ENCODE results near the gene RPL37A. TPM values are rescaled to one million over a fixed set of nuclear protein-coding genes. Genes with fewer than 3 reads are reported as not detected.

RPL37A gene
- total RNA-seq, 1 donor from 2014 or later = 2,984 TPM

DNA sequence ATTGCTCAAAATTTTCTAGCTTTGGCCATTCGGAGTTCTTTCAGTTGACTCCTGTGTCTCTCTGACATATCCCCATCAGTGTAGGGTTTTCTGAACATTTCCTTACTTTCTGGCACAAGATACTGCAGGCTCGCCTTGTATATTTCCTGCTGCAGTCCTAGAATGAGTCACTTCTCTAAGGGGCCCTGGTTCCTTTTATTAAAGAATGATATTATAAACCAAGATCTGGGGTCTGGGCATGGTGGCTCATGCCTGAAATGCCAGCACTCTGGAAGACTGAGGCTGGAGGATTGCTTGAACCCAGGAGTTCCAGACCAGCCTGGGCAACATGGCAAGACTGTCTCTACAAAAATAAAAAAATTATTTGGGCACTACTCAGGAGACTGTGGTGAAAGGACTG is 3.0 kb upstream of the RPL37A start:
- TF ChIP-seq CTCF (conservative IDR thresholded peaks at IDR 0.05; ENCODE audit: low read depth, low read length) = no peak
- H3K4me3 ChIP-seq (ENCODE audit: low read depth, low read length) = no peak overlapping the region
- no peak for DNase-seq (ENCODE audit: low read depth)

GRCh38 chr2:216497382-216498069 is 1.1 kb upstream of the RPL37A start:
- no peak for TF ChIP-seq CTCF (conservative IDR thresholded peaks at IDR 0.05; ENCODE audit: low read depth, low read length)
- no peak for DNase-seq (ENCODE audit: low read depth)
- peak overlapping the region; percentile 76 for H3K4me3 ChIP-seq (ENCODE audit: low read depth, low read length)

DNA sequence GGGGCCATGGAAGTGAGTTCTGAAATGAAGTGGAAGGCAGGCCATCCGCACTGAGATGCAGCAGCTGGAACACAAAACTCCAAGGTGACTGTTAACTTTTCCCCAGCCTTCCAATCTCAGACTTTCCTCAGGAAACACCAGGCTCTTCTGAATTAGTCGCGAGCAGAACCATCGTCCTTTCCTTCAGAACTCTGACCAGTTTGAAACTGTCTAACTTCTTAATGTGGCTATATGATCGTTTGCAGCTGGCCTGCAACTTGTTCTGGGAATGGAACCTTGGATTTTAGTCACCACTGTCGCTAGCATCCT is 620 bp upstream of the RPL37A start:
- H3K4me3 ChIP-seq (ENCODE audit: low read depth, low read length) = peak overlapping the region; percentile 76
- TF ChIP-seq CTCF (conservative IDR thresholded peaks at IDR 0.05; ENCODE audit: low read depth, low read length) = no peak
- DNase-seq (ENCODE audit: low read depth) = no peak

GRCh38 chr2:216499641-216500218 is 1.1 kb downstream of the RPL37A start:
- no peak for TF ChIP-seq CTCF (conservative IDR thresholded peaks at IDR 0.05; ENCODE audit: low read depth, low read length)
- no peak for DNase-seq (ENCODE audit: low read depth)

DNA sequence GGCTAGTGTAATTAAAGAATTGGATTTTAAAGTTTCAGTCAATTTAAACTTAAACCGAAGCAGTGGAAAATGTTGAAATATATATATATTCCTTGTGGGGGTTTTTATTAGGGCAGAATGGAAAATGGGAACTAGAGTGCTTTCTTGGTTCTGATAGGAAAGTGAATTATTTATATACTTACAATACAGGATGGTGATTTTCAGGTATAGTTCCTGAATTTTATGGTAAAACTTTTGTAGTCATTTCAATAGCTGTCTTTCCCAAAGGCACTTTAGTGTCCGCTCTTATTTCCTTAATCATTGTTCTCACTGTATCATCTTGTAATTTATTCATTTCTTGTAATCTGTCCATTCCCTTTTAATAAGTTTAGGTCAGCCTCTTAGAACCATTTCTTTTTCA is 1.9 kb downstream of the RPL37A start:
- TF ChIP-seq CTCF (conservative IDR thresholded peaks at IDR 0.05; ENCODE audit: low read depth, low read length) = no peak
- DNase-seq (ENCODE audit: low read depth) = no peak
- peak overlapping the region; percentile 76 for H3K4me3 ChIP-seq (ENCODE audit: low read depth, low read length)

More at GRCh38 chr2:216499641-216500218, 1.1 kb downstream of the RPL37A start:
- H3K4me3 ChIP-seq (ENCODE audit: low read depth, low read length) = peak overlapping the region; percentile 76

DNA sequence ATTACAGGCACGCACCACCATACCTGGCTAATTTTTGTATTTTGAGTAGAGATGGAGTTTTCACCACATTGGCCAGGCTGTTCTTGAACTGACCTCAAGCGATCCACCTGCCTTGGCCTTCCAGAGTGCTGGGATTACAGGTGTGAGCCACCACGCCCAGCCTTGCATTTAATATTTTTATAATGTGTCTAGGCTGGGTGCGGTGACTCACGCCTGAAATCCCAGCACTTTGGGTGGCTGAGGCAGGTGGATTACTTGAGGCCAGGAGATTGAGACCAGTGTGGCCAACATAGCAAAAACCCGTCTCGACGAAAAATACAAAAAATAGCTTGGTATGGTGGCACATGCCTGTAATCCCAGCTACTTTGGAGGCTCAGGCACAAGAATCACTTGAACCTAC is 3.2 kb downstream of the RPL37A start:
- no peak for DNase-seq (ENCODE audit: low read depth)
- TF ChIP-seq CTCF (conservative IDR thresholded peaks at IDR 0.05; ENCODE audit: low read depth, low read length) = no peak
- H3K4me3 ChIP-seq (ENCODE audit: low read depth, low read length) = no peak overlapping the region
